PFSK-1 (cell line): ENCODE data around the gene DCC.

Source experiments
- FOXP2 ChIP-seq: optimal IDR thresholded peaks from 2 replicates; pipeline ENCODE3; 2011; ENCODE audit warnings: borderline replicate concordance, control low read depth, inconsistent platforms; ENCODE audit not compliant: insufficient read depth; ENCODE audit errors: extremely low read length, extremely low read depth
- POLR2AphosphoS5 ChIP-seq: IDR thresholded peaks from 2 replicates; pipeline ENCODE4 v1.6.1; 2012; ENCODE audit warnings: low read depth, mild to moderate bottlenecking, control low read depth, low read length, moderate library complexity
- REST ChIP-seq, 2 experiments: IDR thresholded peaks; 2 replicates each; pipeline versions ENCODE4 v1.6.1 to v1.8.0; 2011 to 2012; ENCODE audit warnings: low read depth in 2 of 2, low read length in 2 of 2, control low read depth in 1 of 2, inconsistent platforms in 1 of 2, mild to moderate bottlenecking in 1 of 2, moderate library complexity in 1 of 2; ENCODE audit not compliant: insufficient read depth in 1 of 2
- SIN3A ChIP-seq: IDR thresholded peaks from 2 replicates; pipeline ENCODE4 v1.6.1; 2012; ENCODE audit warnings: mild to moderate bottlenecking, low read length, moderate library complexity, borderline replicate concordance; ENCODE audit not compliant: insufficient read depth
- TAF1 ChIP-seq: IDR thresholded peaks from 2 replicates; pipeline ENCODE4 v1.6.1; 2012; ENCODE audit warnings: low read length, control low read depth, borderline replicate concordance; ENCODE audit not compliant: insufficient read depth

The DCC gene

GRCh38 chr18:52504589-52504988 is 164.6 kb downstream of the DCC start:
- TF ChIP-seq SIN3A = no peak
- TF ChIP-seq TAF1 = no peak
- no peak for TF ChIP-seq POLR2AphosphoS5
- TF ChIP-seq REST (IDR thresholded peaks at IDR 0.05; ENCODE audit: insufficient read depth in 1 of 2, low read depth in 2 of 2, low read length in 2 of 2) = no peak
- no peak for TF ChIP-seq FOXP2

GRCh38 chr18:52510139-52510538 is 170.1 kb downstream of the DCC start:
- TF ChIP-seq TAF1 (no peak), POLR2AphosphoS5 (no peak), REST (IDR thresholded peaks at IDR 0.05; ENCODE audit: insufficient read depth in 1 of 2, low read depth in 2 of 2, low read length in 2 of 2) (no peak), FOXP2 (no peak), SIN3A (no peak)

GRCh38 chr18:52518086-52518485 is 178.1 kb downstream of the DCC start:
- TF ChIP-seq REST (IDR thresholded peaks at IDR 0.05; ENCODE audit: insufficient read depth in 1 of 2, low read depth in 2 of 2, low read length in 2 of 2) (no peak), TAF1 (no peak), SIN3A (no peak), FOXP2 (no peak), POLR2AphosphoS5 (no peak)

GRCh38 chr18:52519021-52519420 is 179.0 kb downstream of the DCC start:
- no peak for TF ChIP-seq REST (IDR thresholded peaks at IDR 0.05; ENCODE audit: insufficient read depth in 1 of 2, low read depth in 2 of 2, low read length in 2 of 2)
- TF ChIP-seq TAF1 = no peak
- no peak for TF ChIP-seq SIN3A
- no peak for TF ChIP-seq POLR2AphosphoS5
- TF ChIP-seq FOXP2 = no peak

- no peak for TF ChIP-seq REST (IDR thresholded peaks at IDR 0.05; ENCODE audit: insufficient read depth in 1 of 2, low read depth in 2 of 2, low read length in 2 of 2)
- no peak for TF ChIP-seq FOXP2
- TF ChIP-seq TAF1 = no peak
- no peak for TF ChIP-seq POLR2AphosphoS5
- no peak for TF ChIP-seq SIN3A
Observed at GRCh38 chr18:52523566-52523965, 183.6 kb downstream of the DCC start.
